HT-29 (cell line): ENCODE data around the gene FHIT. TPM values are rescaled to one million over a fixed set of nuclear protein-coding genes. Genes with fewer than 3 reads are reported as not detected.

Experiments
- DNase-seq: peaks from one replicate; pipeline ENCODE4 v3.0.0-alpha.2; 2015; ENCODE audit warnings: low spot score
- total RNA-seq: library from RNA; depleted of rRNA; stranded (reverse); fragments of >200 nt; shearing (Covaris generic); gene quantifications from 2 replicates; pipeline ENCODE4 v1.2.3, GENCODE V29; 2014; rRNA removed

FHIT gene
- total RNA-seq, result not detected in 2 replicates

- peak; percentile 82 for DNase-seq
These were observed at the start of gene FHIT for GRCh38 chr3:61251174-61251972. Gene FHIT, minus strand, starts transcription at chr3:61251452.

- no peak for DNase-seq
These were observed 49.5 kb upstream of the FHIT start for GRCh38 chr3:61300786-61301185.

GRCh38 chr3:61300006-61300380 is 48.7 kb upstream of the FHIT start:
- DNase-seq, result no peak

GRCh38 chr3:61299343-61300005 is 48.2 kb upstream of the FHIT start:
- no peak for DNase-seq

GRCh38 chr3:61297821-61298220 is 46.6 kb upstream of the FHIT start:
- no peak for DNase-seq

GRCh38 chr3:61288446-61288845 is 37.2 kb upstream of the FHIT start:
- no peak for DNase-seq

- DNase-seq, result no peak
These were observed 32.6 kb upstream of the FHIT start for GRCh38 chr3:61283876-61284275.

- DNase-seq, result no peak
These were observed 27.5 kb upstream of the FHIT start for GRCh38 chr3:61278713-61279112.

GRCh38 chr3:61277411-61277810 is 26.2 kb upstream of the FHIT start:
- DNase-seq, result no peak

GRCh38 chr3:61269435-61269834 is 18.2 kb upstream of the FHIT start:
- DNase-seq, result no peak

- DNase-seq, result no peak
These were observed 17.4 kb upstream of the FHIT start for GRCh38 chr3:61268644-61269043.

GRCh38 chr3:61264281-61264680 is 13.0 kb upstream of the FHIT start:
- DNase-seq, result no peak

GRCh38 chr3:61257148-61257547 is 5.9 kb upstream of the FHIT start:
- DNase-seq, result no peak

GRCh38 chr3:61253756-61254155 is 2.5 kb upstream of the FHIT start:
- DNase-seq, result no peak

- no peak for DNase-seq
These were observed 1.6 kb upstream of the FHIT start for GRCh38 chr3:61252836-61253235.

- peak; percentile 7 for DNase-seq
These were observed 473 bp downstream of the FHIT start for GRCh38 chr3:61250784-61251173.

GRCh38 chr3:61248496-61248895 is 2.8 kb downstream of the FHIT start:
- no peak for DNase-seq

GRCh38 chr3:61247191-61247590 is 4.1 kb downstream of the FHIT start:
- DNase-seq, result no peak

- no peak for DNase-seq
These were observed 11.4 kb downstream of the FHIT start for GRCh38 chr3:61239871-61240270.

- no peak for DNase-seq
These were observed 13.4 kb downstream of the FHIT start for GRCh38 chr3:61237858-61238257.

GRCh38 chr3:61236556-61236955 is 14.7 kb downstream of the FHIT start:
- DNase-seq, result no peak

- no peak for DNase-seq
These were observed 17.5 kb downstream of the FHIT start for GRCh38 chr3:61233746-61234145.

GRCh38 chr3:61231693-61232092 is 19.6 kb downstream of the FHIT start:
- no peak for DNase-seq
